Transverse colon (tissue), 4 donors: Measurements from ENCODE around the gene SOX1. TPM values are rescaled to one million over a fixed set of nuclear protein-coding genes. Genes with fewer than 3 reads are reported as not detected.

Experiments
- DNase-seq: peaks from one replicate; pipeline ENCODE4 v3.0.0-alpha.2; 2019
- H3K27ac ChIP-seq, 4 donors: fragments of 200-600 bp; sonication (generic); 2 replicates each; pipeline ENCODE4 v1.5.1; 2016 to 2018; ENCODE audit warnings: inconsistent platforms in 4 of 4
- H3K27me3 ChIP-seq: fragments of 200-600 bp; sonication (generic); 2 replicates; pipeline ENCODE4 v1.5.1; 2017; ENCODE audit warnings: inconsistent platforms
- H3K36me3 ChIP-seq, 4 donors: fragments of 200-600 bp; sonication (generic); 2 replicates each; pipeline ENCODE4 v1.5.1; 2017 to 2019; ENCODE audit warnings: inconsistent platforms in 4 of 4
- H3K4me1 ChIP-seq, 4 donors: fragments of 200-600 bp; sonication (generic); 2 replicates each; pipeline ENCODE4 v1.5.1; 2017 to 2020; ENCODE audit warnings: inconsistent platforms in 4 of 4
- H3K4me3 ChIP-seq, 4 donors: fragments of 200-600 bp; sonication (generic); 1 replicate in 1 of 4; 2 replicates in 3 of 4; pipeline versions ENCODE4 v1.5.1 to v1.6.1; 2017 to 2019; ENCODE audit warnings: inconsistent platforms in 4 of 4
- H3K9me3 ChIP-seq, 2 donors: fragments of 200-600 bp; sonication (generic); 2 replicates each; pipeline ENCODE4 v1.5.1; 2017 to 2019; ENCODE audit warnings: inconsistent platforms in 2 of 2
- CTCF ChIP-seq, 5 experiments: fragments of 200-600 bp in 3 of 5; fragments of 450-650 bp in 2 of 5; sonication (generic) in 3 of 5; IDR thresholded peaks; 1 replicate in 2 of 5; 2 replicates in 3 of 5; pipeline ENCODE4 v1.5.1; 2016 to 2017; ENCODE audit warnings: antibody characterized with exemption in 5 of 5, inconsistent platforms in 3 of 5, mild to moderate bottlenecking in 2 of 5, moderate library complexity in 1 of 5
- EP300 ChIP-seq: sonication (generic); formaldehyde crosslinking; IDR thresholded peaks from one replicate; pipeline ENCODE4 v1.6.1; 2017; ENCODE audit warnings: antibody characterized with exemption, low read depth
- POLR2A ChIP-seq: fragments of 450-650 bp; IDR thresholded peaks from one replicate; pipeline ENCODE4 v1.6.1; 2016; ENCODE audit warnings: antibody characterized with exemption, mild to moderate bottlenecking, moderate library complexity
- POLR2AphosphoS5 ChIP-seq, 3 donors: sonication (generic); formaldehyde crosslinking; IDR thresholded peaks; one replicate each; pipeline ENCODE4 v1.6.1; 2016; ENCODE audit warnings: antibody characterized with exemption in 3 of 3
- WGBS, 2 donors: methylation state at CpG; one replicate each; pipeline ENCODE4 v1.1.5; 2018; ENCODE audit warnings: low coverage in 1 of 2; 5-methylcytosine and 5-hydroxymethylcytosine counted together
- in situ Hi-C, 4 donors: fragments of 200-750 bp; cut with MboI; loops; one replicate each; pipeline versions ENCODE4 v1.15.0 to v1.15.1; 2017; ENCODE audit warnings: low sequenced_read_pairs in 3 of 4, low pct_ligation_motif_present in 1 of 4, low pct_unique_long_range_greater_than_20kb in 1 of 4
- intact Hi-C: fragments of 100-400 bp; cut with DNase I; formaldehyde crosslinking; loops from one replicate; pipeline ENCODE4 v1.15.1; 2023; ENCODE audit warnings: low total_unique reads
- total RNA-seq, 4 donors: library from RNA; depleted of rRNA; stranded (reverse); fragments of >200 nt; gene quantifications; one replicate each; pipeline ENCODE4 v1.1.0, GENCODE V29; 2016

The SOX1 gene
- total RNA-seq, 4 donors from 2014 or later: not detected

- in situ Hi-C loops (no loop called here), intact Hi-C loops (no loop called here)
- WGBS, 2 donors: 75 to 81% methylated on average over 4 of the region's 4 CpGs
- no peaks in the 10 kb centered on the region for H3K9me3 ChIP-seq
- H3K27me3 ChIP-seq: peaks cover 26% of the 10 kb centered on the region
- H3K4me1 ChIP-seq: no peaks in the 10 kb centered on the region
- H3K36me3 ChIP-seq: no peaks in the 10 kb centered on the region
- DNase-seq: no peak
- no peak overlapping the region for H3K4me3 ChIP-seq
- no peak overlapping the region for H3K27ac ChIP-seq
- TF ChIP-seq CTCF (IDR thresholded peaks at IDR 0.05) (no peak), EP300 (no peak), POLR2AphosphoS5 (IDR thresholded peaks at IDR 0.05) (no peak), POLR2A (no peak)
Measured at GRCh38 chr13:112042496-112042895, 24.5 kb upstream of the SOX1 start.

GRCh38 chr13:112052213-112052612, 14.7 kb upstream of the SOX1 start:
- Histone ChIP-seq H3K27me3 (peaks cover 92% of the 10 kb centered on the region), H3K36me3 (no peaks in the 10 kb centered on the region), H3K9me3 (no peaks in the 10 kb centered on the region), H3K4me1 (peaks cover 0 to 3% (median 0%) of the 10 kb centered on the region in 4 donors), H3K27ac (no peak overlapping the region), H3K4me3 (no peak overlapping the region)
- WGBS, 2 donors: 58 to 60% methylated on average over 5 to 13 of the region's 13 CpGs
- TF ChIP-seq CTCF (IDR thresholded peaks at IDR 0.05) (no peak), EP300 (no peak), POLR2A (no peak), POLR2AphosphoS5 (IDR thresholded peaks at IDR 0.05) (no peak)
- no peak for DNase-seq
- intact Hi-C loops: no loop called here
- in situ Hi-C loops: no loop called here

- in situ Hi-C loops (no loop called here), intact Hi-C loops (no loop called here)
- no peaks in the 10 kb centered on the region for H3K9me3 ChIP-seq
- TF ChIP-seq CTCF (IDR thresholded peaks at IDR 0.05) (no peak), EP300 (no peak), POLR2AphosphoS5 (IDR thresholded peaks at IDR 0.05) (no peak), POLR2A (no peak)
- H3K4me3 ChIP-seq: no peak overlapping the region
- H3K36me3 ChIP-seq: no peaks in the 10 kb centered on the region
- peaks cover 98% of the 10 kb centered on the region for H3K27me3 ChIP-seq
- peaks cover 0 to 12% (median 2%) of the 10 kb centered on the region in 4 donors for H3K4me1 ChIP-seq
- H3K27ac ChIP-seq: no peak overlapping the region
- no peak for DNase-seq
- WGBS, 2 donors: 17 to 21% methylated on average over 19 to 22 of the region's 31 CpGs
Measured at GRCh38 chr13:112053167-112053743, 13.7 kb upstream of the SOX1 start.

GRCh38 chr13:112053744-112054615, 13.0 kb upstream of the SOX1 start:
- Histone ChIP-seq H3K36me3 (no peaks in the 10 kb centered on the region), H3K9me3 (no peaks in the 10 kb centered on the region), H3K4me1 (peaks cover 0 to 12% (median 2%) of the 10 kb centered on the region in 4 donors), H3K27me3 (peaks cover 100% of the 10 kb centered on the region), H3K27ac (no peak overlapping the region), H3K4me3 (no peak overlapping the region)
- intact Hi-C loops: no loop called here
- WGBS, 2 donors: 11 to 20% methylated on average over 4 to 55 of the region's 63 CpGs
- TF ChIP-seq CTCF (IDR thresholded peaks at IDR 0.05): no peak
- no peak for TF ChIP-seq POLR2AphosphoS5 (IDR thresholded peaks at IDR 0.05)
- TF ChIP-seq POLR2A: no peak
- TF ChIP-seq EP300: no peak
- in situ Hi-C loops: no loop called here
- no peak for DNase-seq
